Nucleus accumbens (tissue), 56 donors: ENCODE results near the gene MAS1L.

ENCODE experiments used
- DNase-seq, 56 donors: peaks; one replicate each; lab custom pipeline; 2025; lab: John Stamatoyannopoulos, UW

MAS1L gene

DNA sequence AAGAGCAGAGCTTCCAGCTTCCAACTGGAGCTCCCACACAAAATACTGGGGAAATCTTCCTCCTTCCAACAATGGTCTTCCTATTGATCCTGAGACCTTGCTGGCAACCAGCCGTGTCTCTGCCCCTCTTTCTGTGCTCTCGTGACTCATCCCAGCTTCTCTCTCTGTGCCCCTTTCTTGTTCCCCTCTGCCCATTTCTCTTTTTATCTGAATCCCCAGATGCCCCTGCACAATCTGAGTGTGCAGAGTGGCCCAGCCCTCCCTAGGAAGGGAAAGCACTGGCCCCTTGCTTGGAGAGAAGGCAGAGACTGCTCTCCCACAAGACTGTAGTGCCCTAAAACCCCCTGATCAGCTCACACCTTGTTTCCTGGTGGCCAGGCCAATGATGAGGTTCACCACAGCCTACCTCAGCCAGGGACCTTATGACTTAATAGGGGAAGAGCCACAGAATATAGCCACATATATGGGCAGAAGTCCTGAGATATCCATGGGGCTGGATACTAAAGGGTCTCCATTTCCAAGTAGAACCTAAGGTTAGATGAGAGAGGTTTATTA, 23.1 kb upstream of the MAS1L start:
- no peak for DNase-seq

- DNase-seq, result no peak
Measured at GRCh38 chr6:29510202-29510601, 22.4 kb upstream of the MAS1L start.

GRCh38 chr6:29509711-29510110, 22.0 kb upstream of the MAS1L start:
- DNase-seq, result no peak

DNA sequence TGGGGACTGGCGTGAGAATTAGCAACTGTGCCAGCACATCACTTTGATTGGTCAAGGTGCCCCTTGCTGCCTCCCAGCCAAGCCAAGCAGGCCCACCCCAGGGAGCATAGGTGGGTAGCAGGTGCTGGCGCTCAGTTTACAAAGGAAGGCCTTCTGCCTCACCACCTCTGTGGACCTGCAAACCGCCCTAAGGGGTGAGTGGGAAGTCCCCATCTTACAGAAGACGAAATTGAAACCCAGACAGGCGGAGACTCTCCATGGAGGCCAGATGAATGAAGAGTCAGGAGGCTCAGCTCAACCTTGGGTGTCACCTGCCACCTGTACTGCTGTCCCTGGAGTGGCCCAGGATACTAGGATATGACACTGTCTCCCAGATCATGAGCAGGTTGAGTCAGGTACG, 21.5 kb upstream of the MAS1L start:
- no peak for DNase-seq

- DNase-seq, result no peak
Measured at GRCh38 chr6:29507319-29507718, 19.6 kb upstream of the MAS1L start.

DNA sequence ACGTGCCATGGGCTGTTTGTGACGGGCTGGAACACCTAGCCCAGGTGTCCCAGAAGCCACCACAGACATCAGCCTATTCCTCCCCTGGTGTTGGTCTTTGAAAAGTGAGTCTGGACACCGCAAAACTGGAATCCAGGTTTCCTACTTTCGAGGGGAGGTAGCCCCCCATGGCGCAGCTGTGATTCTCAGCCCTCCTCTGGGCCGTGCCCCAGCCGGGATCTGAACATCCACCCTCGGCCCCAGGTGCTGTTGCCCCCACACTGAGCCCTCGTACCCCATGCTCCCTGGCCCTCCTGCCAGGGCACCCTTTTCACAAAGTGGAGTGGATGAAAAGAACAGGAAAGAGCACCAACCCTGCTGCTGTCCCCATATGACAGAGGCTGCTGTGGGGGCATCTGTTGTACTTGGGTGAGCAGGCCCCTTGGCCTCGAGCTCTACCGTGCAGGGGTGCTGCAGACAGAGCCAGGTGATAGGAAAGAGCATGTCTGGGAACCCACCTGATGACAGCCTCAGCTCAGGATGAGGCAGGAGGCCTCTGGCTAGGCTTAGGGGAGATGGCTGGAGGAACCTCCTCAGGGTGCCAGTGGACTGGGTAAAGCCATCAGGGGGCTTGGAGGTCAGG, 18.8 kb upstream of the MAS1L start:
- DNase-seq, result no peak

DNA sequence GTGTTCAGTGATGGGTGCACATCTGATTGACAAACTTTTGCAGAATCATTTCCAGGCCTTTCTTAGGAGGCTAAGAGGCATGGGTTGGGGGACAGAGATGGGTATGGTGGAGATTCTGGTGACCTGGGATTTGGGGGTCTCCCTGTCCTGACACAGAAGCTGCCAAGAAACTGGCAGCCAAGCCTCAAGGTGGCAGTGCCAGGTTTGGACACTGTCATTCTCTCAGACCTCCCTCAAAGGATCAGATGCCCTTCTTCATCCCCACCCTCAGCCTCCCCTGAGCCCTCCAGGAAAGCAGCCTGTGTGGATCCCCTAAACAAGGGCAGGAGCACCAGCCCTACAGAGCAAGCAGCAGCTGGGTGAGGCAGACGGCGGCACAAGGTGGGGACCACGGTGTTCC, 18.1 kb upstream of the MAS1L start:
- no peak for DNase-seq

GRCh38 chr6:29504961-29505360, 17.2 kb upstream of the MAS1L start:
- no peak for DNase-seq

GRCh38 chr6:29502597-29502996, 14.8 kb upstream of the MAS1L start:
- DNase-seq, result no peak

DNA sequence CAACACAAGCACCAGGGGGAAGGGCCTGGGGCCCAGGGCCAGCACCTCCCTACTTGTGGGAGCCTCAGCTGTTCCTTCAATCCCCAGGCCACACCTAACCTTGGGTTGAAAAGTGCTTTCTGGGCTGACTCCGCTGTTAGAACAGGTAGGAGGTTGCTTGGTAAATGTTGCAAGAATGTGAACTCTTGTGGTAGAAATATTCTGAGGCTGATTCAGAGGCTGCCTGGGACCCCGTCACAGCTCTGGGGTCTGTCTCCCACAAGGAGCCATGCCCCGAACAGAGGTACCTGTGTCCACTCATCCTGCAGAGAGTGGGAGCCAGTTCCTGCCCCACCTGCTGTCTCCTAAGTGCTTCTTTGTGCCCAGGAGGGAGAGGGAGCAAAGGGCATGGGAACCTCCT, 14.4 kb upstream of the MAS1L start:
- no peak for DNase-seq

DNA sequence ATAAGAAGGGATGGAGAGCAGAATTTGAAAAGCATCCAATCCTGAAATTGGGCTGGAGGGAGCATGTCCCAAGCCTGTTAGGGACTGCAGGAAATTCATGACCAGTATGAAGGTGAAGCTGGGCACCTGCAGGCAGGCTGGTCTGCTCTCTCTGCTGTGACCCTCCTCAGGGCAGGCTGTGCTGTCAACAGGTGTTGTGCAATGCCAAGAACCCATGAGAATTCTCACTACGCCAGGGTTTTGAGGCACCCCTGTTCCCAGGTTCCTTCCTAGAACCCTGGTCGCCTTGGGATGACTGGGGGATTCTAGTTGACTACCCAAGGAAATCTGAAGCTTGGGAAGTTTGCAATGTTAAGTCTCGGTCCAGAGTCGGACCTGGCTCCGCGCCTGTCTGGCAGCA, 13.3 kb upstream of the MAS1L start:
- DNase-seq, result no peak

GRCh38 chr6:29500594-29500993, 12.8 kb upstream of the MAS1L start:
- no peak for DNase-seq

DNA sequence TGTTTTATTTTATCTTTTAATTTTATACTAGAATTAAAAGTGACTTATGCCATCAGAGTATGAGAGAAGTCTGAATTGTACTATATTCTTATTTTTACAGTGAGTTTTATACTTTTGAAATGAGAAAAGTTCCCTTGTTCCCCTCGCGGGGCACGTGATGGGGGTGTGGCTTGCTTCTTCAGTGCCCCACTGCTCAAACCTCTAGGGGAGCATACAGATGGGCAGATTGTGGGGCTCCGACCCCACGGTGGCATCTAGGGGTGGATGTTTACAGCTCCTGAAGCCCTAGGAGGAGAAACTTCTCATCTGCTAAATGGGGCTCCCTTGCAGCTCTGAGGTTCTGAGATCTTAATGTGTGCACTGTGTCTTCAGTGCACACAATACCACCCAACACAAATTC, 11.9 kb upstream of the MAS1L start:
- DNase-seq, result no peak

DNA sequence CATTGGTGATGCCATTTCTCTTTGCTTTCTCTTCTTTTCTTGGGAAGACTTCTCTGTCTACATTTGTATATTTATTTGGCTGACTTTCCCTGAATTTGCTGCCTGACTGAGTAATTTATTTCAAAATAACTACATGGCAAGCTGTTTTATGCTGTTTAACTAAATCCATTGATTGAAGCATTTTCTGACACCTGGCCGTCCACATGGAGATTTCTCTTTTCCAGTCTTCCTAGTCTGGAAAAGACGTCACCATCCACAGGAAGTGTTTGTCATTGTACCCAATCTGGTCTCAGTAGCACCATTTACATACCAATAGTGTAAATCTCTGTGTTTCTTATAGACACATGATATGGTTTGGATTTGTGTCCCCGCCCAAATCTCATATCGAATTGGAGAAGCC, 9.2 kb upstream of the MAS1L start:
- DNase-seq, result no peak

DNA sequence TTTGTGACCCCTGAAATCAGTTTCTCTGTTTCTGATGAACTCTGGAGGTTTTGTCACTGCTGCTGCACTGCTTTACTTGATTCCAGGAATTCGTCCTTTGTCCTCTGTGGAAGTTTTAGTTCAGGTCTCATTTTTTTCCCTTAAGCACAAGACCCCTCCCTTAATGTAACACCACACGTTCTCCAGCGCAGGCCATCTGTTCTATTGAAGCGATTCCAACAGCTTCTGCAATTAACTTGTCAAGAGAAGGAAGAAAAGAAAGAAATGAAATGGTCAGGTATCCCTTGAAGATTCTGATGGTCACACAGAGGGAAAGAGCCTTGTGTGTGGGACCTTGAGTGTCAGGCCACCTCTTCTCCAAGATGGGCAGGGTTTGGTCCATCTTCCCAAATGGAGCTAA, 7.8 kb upstream of the MAS1L start:
- DNase-seq, result no peak

- DNase-seq, result no peak
Measured at GRCh38 chr6:29494131-29494530, 6.4 kb upstream of the MAS1L start.

DNA sequence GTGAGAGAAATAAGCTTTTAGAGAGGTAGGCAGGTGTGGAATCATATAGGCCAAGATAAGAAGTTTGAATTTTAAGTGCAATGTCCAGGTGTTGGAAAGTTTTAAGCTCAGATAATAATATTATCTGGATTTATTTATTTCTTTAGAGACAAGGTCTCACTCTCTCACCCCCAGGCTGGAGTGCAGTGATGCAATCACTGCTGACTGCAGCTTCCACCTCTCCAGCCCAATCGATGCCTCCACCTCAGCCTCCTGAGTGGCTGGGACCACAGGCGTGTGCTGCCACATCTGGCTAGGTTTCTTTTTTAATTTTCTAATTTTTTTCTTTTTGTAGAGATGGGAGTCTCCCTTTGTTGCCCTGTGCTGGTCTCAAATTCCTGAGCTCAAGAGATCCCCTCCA, 5.5 kb upstream of the MAS1L start:
- DNase-seq, result no peak

DNA sequence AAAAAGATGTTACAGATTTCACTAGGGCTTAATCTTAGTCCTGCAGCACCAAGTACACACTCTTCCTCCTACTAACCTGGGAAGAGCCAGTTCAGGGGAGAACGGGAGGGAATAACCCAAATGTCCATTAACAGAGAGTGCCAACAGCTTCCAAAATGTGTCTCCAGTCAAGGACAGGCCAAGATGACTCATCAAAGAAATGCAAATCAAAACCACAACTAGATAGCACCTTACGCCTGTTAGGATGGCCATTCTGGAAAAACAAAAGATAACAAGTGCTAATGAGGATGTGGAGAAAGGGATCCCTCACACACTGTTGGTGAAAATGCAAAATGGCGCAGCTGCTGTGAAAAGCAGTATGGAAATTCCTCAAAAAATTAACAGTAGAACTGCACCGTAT, 3.8 kb upstream of the MAS1L start:
- no peak for DNase-seq

- no peak for DNase-seq
Measured at GRCh38 chr6:29490552-29490951, 2.8 kb upstream of the MAS1L start.

- no peak for DNase-seq
Measured at GRCh38 chr6:29490055-29490454, 2.3 kb upstream of the MAS1L start.

- no peak for DNase-seq
Measured at GRCh38 chr6:29489286-29489685, 1.5 kb upstream of the MAS1L start.

GRCh38 chr6:29488874-29489273, 1.1 kb upstream of the MAS1L start:
- DNase-seq, result no peak

- no peak for DNase-seq
Measured at GRCh38 chr6:29487131-29487530, 625 bp downstream of the MAS1L start.
